ENCODE results near the gene TGFBRAP1. TPM values are rescaled to one million over a fixed set of nuclear protein-coding genes. Genes with fewer than 3 reads are reported as not detected.
"Not testable (repeated sequence)": the region's sequence is repeated elsewhere in the genome, so short reads cannot be mapped to it uniquely, and the experiment has no call there.

TGFBRAP1 gene
- total RNA-seq, 2 donors from 2014 or later = 13.8 to 21.5 TPM

- Mint-ChIP-seq H3K27me3 (ENCODE audit: low read depth) (no peaks in the 10 kb centered on the region), H3K36me3 (ENCODE audit: insufficient read depth in 2 of 2) (peaks cover 2 to 3% of the 10 kb centered on the region in 2 donors), H3K4me3 (no peak overlapping the region), H3K9me3 (no peaks in the 10 kb centered on the region), H3K4me1 (ENCODE audit: low read depth) (no peaks in the 10 kb centered on the region), H3K27ac (no peak overlapping the region)
- DNase-seq (no peak), ATAC-seq (replicated peaks in 1 of 2) (no peak)
Measured at GRCh38 chr2:105274046-105274445, 55.5 kb downstream of the TGFBRAP1 start.

DNA sequence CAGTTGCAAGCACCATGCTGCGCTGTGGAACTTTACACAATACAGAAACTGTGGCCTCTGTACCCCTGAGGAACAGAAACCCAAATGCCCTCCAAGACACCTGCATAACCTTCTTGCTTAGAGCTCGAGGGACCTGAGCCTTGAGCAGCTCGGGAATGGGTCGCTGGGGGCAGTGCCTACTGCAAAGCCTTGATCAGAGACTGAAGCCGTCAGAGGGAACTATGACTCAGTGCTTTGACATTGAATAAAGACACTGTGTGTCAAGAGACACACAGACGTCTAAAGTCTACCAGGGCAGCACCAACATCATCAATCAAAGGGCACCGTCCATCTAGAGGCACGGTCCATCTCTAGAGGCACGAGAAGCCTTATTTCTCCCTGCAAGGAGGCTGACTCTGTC lies 57.4 kb downstream of the TGFBRAP1 start:
- Mint-ChIP-seq H3K4me3 (no peak overlapping the region), H3K4me1 (ENCODE audit: low read depth) (no peaks in the 10 kb centered on the region), H3K9me3 (no peaks in the 10 kb centered on the region), H3K27ac (no peak overlapping the region), H3K36me3 (ENCODE audit: insufficient read depth in 2 of 2) (peaks cover 5 to 9% of the 10 kb centered on the region in 2 donors), H3K27me3 (ENCODE audit: low read depth) (no peaks in the 10 kb centered on the region)
- ATAC-seq (replicated peaks in 1 of 2) (no peak), DNase-seq (no peak)

DNA sequence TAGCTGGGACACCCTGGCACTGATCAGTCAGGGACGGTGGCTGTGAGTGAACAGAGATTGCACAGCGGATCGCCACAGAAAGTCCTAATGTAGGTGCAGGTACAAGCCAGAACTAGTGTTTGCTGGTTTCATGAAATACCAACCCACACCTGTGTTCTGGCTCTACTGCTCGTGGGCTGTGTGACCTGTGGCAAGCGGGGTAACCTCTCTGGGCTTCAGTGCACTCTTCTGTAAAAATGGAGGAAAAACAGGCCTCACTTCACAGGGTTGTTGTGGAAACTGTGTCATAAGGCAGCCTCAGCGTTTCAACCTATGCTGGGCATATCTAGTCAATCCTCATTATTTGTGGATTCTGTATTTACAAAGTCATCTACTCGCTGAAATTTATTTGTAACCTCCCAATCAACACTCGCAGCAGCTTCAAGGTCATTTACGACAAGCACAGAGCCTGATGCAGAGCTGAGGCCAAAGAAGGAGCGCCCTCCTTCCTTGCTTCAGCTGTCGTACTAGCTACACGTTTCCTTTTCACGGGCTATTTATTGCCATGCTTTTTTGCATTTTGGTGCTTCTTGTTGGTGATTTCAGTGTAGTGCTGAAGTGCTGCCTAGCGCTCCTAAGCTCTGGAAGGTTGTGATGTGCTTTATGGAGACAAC lies 58.0 kb downstream of the TGFBRAP1 start:
- no peaks in the 10 kb centered on the region for H3K9me3 Mint-ChIP-seq
- H3K36me3 Mint-ChIP-seq (ENCODE audit: insufficient read depth in 2 of 2) = peaks cover 5 to 9% of the 10 kb centered on the region in 2 donors
- no peaks in the 10 kb centered on the region for H3K27me3 Mint-ChIP-seq (ENCODE audit: low read depth)
- H3K27ac Mint-ChIP-seq = no peak overlapping the region
- no peak for DNase-seq
- H3K4me1 Mint-ChIP-seq (ENCODE audit: low read depth) = no peaks in the 10 kb centered on the region
- ATAC-seq (replicated peaks in 1 of 2) = no peak
- no peak overlapping the region for H3K4me3 Mint-ChIP-seq

- no peak for ATAC-seq (replicated peaks in 1 of 2)
- peaks cover 3 to 8% of the 10 kb centered on the region in 2 donors for H3K36me3 Mint-ChIP-seq (ENCODE audit: insufficient read depth in 2 of 2)
Measured at GRCh38 chr2:105269426-105269825, 60.1 kb downstream of the TGFBRAP1 start.

GRCh38 chr2:105262651-105263091 lies 66.9 kb downstream of the TGFBRAP1 start:
- H3K36me3 Mint-ChIP-seq (ENCODE audit: insufficient read depth in 2 of 2) = peaks cover 0 to 3% of the 10 kb centered on the region in 2 donors
- H3K27me3 Mint-ChIP-seq (ENCODE audit: low read depth) = peaks cover 4% of the 10 kb centered on the region
- H3K9me3 Mint-ChIP-seq = no peaks in the 10 kb centered on the region
- no peak overlapping the region for H3K4me3 Mint-ChIP-seq
- peaks cover 6% of the 10 kb centered on the region for H3K4me1 Mint-ChIP-seq (ENCODE audit: low read depth)
- no peak overlapping the region for H3K27ac Mint-ChIP-seq
- DNase-seq (no peak), ATAC-seq (replicated peaks in 1 of 2) (no peak)

More at GRCh38 chr2:105269426-105269825, 60.1 kb downstream of the TGFBRAP1 start:
- Mint-ChIP-seq H3K27ac (no peak overlapping the region), H3K4me3 (no peak overlapping the region), H3K4me1 (ENCODE audit: low read depth) (no peaks in the 10 kb centered on the region), H3K27me3 (ENCODE audit: low read depth) (no peaks in the 10 kb centered on the region), H3K9me3 (no peaks in the 10 kb centered on the region)
- no peak for DNase-seq

DNA sequence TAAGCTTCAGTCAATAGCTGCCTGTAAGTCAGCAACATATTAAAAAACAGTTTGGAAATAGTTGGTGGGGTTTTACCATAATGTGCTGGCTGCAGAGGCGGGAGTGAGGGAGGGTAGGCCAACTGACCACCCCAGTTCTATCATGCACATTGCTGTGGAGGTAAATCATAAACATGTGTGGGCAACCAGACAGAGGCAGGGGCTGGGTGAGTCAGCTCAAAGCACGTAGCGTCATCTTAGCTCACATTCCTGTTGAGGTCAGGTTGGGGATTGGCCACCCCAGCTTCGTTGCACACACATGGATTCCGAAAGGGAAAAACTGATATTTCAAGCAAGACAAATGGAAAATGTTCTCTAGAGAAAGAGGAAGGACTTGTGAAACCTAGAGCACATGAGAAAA lies 68.5 kb downstream of the TGFBRAP1 start:
- Mint-ChIP-seq H3K4me3 (no peak overlapping the region), H3K27ac (no peak overlapping the region), H3K27me3 (ENCODE audit: low read depth) (peaks cover 4% of the 10 kb centered on the region), H3K36me3 (ENCODE audit: insufficient read depth in 2 of 2) (peaks cover 0 to 3% of the 10 kb centered on the region in 2 donors), H3K4me1 (ENCODE audit: low read depth) (peaks cover 6% of the 10 kb centered on the region), H3K9me3 (no peaks in the 10 kb centered on the region)
- DNase-seq = no peak
- ATAC-seq (replicated peaks in 1 of 2) = no peak

DNA sequence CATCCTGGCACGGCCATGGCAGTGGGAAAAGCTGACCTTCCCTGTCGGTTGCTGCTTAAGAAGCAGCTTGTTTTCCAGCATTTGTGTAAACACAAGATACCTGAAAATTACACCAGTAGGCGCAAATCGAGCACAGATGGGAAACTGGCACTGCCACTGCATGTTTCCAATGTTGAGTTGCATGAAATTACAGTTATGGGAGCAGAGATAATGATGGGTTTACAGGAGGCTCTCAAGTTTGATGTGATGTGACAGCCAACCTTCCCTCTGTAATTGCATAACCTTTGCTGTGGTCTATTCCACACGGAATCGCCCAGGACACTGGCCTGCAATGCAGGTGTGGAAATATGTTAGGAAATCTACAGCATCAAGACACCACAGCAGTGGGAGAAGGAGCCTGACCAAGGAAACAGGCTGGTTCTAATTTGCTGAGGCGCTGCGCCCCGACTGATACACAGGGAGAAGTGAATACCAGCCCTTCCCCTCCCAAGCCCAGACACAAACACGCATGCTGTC lies 70.6 kb downstream of the TGFBRAP1 start:
- DNase-seq (no peak), ATAC-seq (replicated peaks in 1 of 2) (no peak)
- no peaks in the 10 kb centered on the region for H3K9me3 Mint-ChIP-seq
- peaks cover 6% of the 10 kb centered on the region for H3K4me1 Mint-ChIP-seq (ENCODE audit: low read depth)
- no peak overlapping the region for H3K4me3 Mint-ChIP-seq
- H3K27me3 Mint-ChIP-seq (ENCODE audit: low read depth) = peaks cover 4% of the 10 kb centered on the region
- no peak overlapping the region for H3K27ac Mint-ChIP-seq
- H3K36me3 Mint-ChIP-seq (ENCODE audit: insufficient read depth in 2 of 2) = peaks cover 0 to 3% of the 10 kb centered on the region in 2 donors

DNA sequence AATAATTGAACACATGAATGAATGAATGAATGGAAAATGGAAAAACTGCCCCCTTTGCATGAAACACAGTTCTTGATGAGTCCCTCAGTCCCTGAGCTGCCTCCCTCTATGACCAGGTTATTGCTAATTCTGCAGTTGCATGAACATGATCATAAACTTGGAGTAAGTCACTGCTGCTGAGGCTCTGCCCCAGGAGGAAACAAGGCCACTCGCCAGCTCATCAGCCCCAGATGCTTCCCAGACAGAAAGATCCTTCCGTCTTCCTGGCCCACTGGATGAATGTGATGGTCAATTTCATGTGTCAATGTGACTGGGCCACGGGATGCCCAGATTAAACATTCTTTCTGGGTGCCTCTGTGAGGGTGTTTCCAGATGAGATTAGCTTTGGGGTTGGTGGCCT lies 71.6 kb downstream of the TGFBRAP1 start:
- Mint-ChIP-seq H3K4me3 (no peak overlapping the region), H3K4me1 (ENCODE audit: low read depth) (peaks cover 2% of the 10 kb centered on the region), H3K36me3 (ENCODE audit: insufficient read depth in 2 of 2) (no peaks in the 10 kb centered on the region), H3K9me3 (no peaks in the 10 kb centered on the region), H3K27ac (no peak overlapping the region), H3K27me3 (ENCODE audit: low read depth) (peaks cover 4% of the 10 kb centered on the region)
- ATAC-seq (replicated peaks in 1 of 2) (no peak), DNase-seq (no peak)

- DNase-seq = no peak
- H3K27me3 Mint-ChIP-seq (ENCODE audit: low read depth) = peaks cover 4% of the 10 kb centered on the region
- H3K4me1 Mint-ChIP-seq (ENCODE audit: low read depth) = no peaks in the 10 kb centered on the region
- no peak overlapping the region for H3K4me3 Mint-ChIP-seq
- ATAC-seq (replicated peaks in 1 of 2) = no peak
- H3K9me3 Mint-ChIP-seq = no peaks in the 10 kb centered on the region
- no peaks in the 10 kb centered on the region for H3K36me3 Mint-ChIP-seq (ENCODE audit: insufficient read depth in 2 of 2)
- H3K27ac Mint-ChIP-seq = no peak overlapping the region
Measured at GRCh38 chr2:105256431-105257047, 73.0 kb downstream of the TGFBRAP1 start.

- Mint-ChIP-seq H3K27ac (no peak overlapping the region), H3K4me3 (no peak overlapping the region), H3K27me3 (ENCODE audit: low read depth) (peaks cover 4% of the 10 kb centered on the region), H3K36me3 (ENCODE audit: insufficient read depth in 2 of 2) (no peaks in the 10 kb centered on the region), H3K4me1 (ENCODE audit: low read depth) (no peaks in the 10 kb centered on the region), H3K9me3 (no peaks in the 10 kb centered on the region)
- ATAC-seq (replicated peaks in 1 of 2) (no peak), DNase-seq (no peak)
Measured at GRCh38 chr2:105255979-105256378, 73.6 kb downstream of the TGFBRAP1 start.

- Mint-ChIP-seq H3K9me3 (no peaks in the 10 kb centered on the region), H3K27me3 (ENCODE audit: low read depth) (peaks cover 4% of the 10 kb centered on the region), H3K27ac (no peak overlapping the region), H3K4me3 (no peak overlapping the region), H3K36me3 (ENCODE audit: insufficient read depth in 2 of 2) (no peaks in the 10 kb centered on the region), H3K4me1 (ENCODE audit: low read depth) (no peaks in the 10 kb centered on the region)
- ATAC-seq (replicated peaks in 1 of 2) (no peak), DNase-seq (no peak)
Measured at GRCh38 chr2:105254531-105255210, 74.9 kb downstream of the TGFBRAP1 start.

DNA sequence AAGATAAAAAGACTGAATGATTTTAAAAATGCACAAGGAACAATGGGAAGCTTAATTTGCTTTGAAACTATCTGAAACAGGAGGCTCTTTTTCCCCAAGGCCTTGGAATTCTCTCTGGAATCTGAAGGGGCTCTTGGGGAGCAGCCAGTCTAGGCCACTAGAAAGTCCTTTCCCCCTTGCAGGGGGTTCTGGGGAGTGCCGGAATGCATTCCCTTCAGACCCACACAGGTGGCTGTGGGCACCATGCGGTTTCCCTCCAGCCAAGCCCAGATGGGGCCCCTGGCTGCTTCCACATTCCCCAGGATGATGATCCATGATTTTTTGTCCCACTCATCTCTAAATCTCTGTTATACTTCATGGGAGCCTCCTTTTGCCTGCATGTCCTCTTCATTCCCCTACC lies 77.3 kb downstream of the TGFBRAP1 start:
- DNase-seq (no peak), ATAC-seq (replicated peaks in 1 of 2) (no peak)
- H3K36me3 Mint-ChIP-seq (ENCODE audit: insufficient read depth in 2 of 2) = no peaks in the 10 kb centered on the region
- no peaks in the 10 kb centered on the region for H3K27me3 Mint-ChIP-seq (ENCODE audit: low read depth)
- no peak overlapping the region for H3K27ac Mint-ChIP-seq
- H3K4me1 Mint-ChIP-seq (ENCODE audit: low read depth) = no peaks in the 10 kb centered on the region
- H3K9me3 Mint-ChIP-seq = no peaks in the 10 kb centered on the region
- no peak overlapping the region for H3K4me3 Mint-ChIP-seq

DNA sequence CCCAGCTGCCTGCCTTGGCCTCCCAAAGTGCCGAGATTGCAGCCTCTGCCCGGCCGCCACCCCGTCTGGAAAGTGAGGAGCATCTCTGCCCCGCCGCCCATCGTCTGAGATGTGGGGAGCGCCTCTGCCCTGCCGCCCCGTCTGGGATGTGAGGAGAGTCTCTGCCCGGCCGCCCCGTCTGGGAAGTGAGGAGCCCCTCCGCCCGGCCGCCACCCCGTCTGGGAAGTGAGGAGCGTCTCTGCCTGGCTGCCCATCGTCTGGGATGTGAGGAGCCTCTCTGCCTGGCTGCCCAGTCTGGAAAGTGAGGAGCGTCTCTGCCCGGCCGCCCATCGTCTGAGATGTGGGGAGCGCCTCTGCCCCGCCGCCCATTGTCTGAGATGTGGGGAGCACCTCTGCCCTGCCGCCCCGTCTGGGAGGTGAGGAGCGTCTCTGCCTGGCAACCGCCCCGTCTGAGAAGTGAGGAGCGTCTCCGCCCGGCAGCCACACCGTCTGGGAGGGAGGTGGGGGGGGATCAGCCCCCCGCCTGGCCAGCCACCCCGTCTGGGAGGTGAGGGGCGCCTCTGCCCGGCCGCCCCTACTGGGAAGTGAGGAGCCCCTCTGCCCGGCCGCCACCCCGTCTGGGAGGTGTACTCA lies 78.4 kb downstream of the TGFBRAP1 start:
- not testable (repeated sequence) for H3K27ac Mint-ChIP-seq; H3K9me3 Mint-ChIP-seq; ATAC-seq (replicated peaks in 1 of 2); H3K36me3 Mint-ChIP-seq (ENCODE audit: insufficient read depth in 2 of 2); H3K27me3 Mint-ChIP-seq (ENCODE audit: low read depth); DNase-seq; H3K4me3 Mint-ChIP-seq; H3K4me1 Mint-ChIP-seq (ENCODE audit: low read depth)

Data from activated T-cell treated with anti-CD3 and anti-CD28 coated beads, Interleukin-2, amount 50 U/mL, for 72 hours (primary cell).